ENCODE results near the gene UCN2.

UCN2 gene

GRCh38 chr3:48563382-48563918 is at the start of gene UCN2:
Gene UCN2 (minus strand): TSS chr3:48563781. CDS start chr3:48563124, 657 bp downstream.
- no peak for DNase-seq

- no peak for DNase-seq
These were observed 48.7 kb upstream of the UCN2 start for GRCh38 chr3:48612309-48612708.

- peak; percentile 75 for DNase-seq
These were observed 45.8 kb upstream of the UCN2 start, which contains the start of gene UQCRC1 for GRCh38 chr3:48609088-48610005. Gene UQCRC1 (minus strand): TSS chr3:48609646. CDS start chr3:48609620, 26 bp downstream.

- DNase-seq = no peak
These were observed 43.9 kb upstream of the UCN2 start for GRCh38 chr3:48607519-48607918.

- DNase-seq = no peak
These were observed 38.0 kb upstream of the UCN2 start for GRCh38 chr3:48601622-48601994.

- no peak for DNase-seq
These were observed 37.4 kb upstream of the UCN2 start for GRCh38 chr3:48600711-48601621.

GRCh38 chr3:48599509-48600285 is 36.1 kb upstream of the UCN2 start:
- DNase-seq = no peak

GRCh38 chr3:48599077-48599501 is 35.5 kb upstream of the UCN2 start:
- no peak for DNase-seq

GRCh38 chr3:48598323-48599076 is 34.9 kb upstream of the UCN2 start:
- no peak for DNase-seq

GRCh38 chr3:48597408-48597800 is 33.8 kb upstream of the UCN2 start:
- DNase-seq = no peak

- no peak for DNase-seq
These were observed 33.3 kb upstream of the UCN2 start for GRCh38 chr3:48596676-48597407.

GRCh38 chr3:48596157-48596556 is 32.6 kb upstream of the UCN2 start:
- no peak for DNase-seq

GRCh38 chr3:48595526-48596121 is 32.0 kb upstream of the UCN2 start:
- no peak for DNase-seq

- DNase-seq = no peak
These were observed 31.5 kb upstream of the UCN2 start, which contains the start of gene COL7A1 for GRCh38 chr3:48595075-48595525. Gene COL7A1 (minus strand): TSS chr3:48595329. CDS start chr3:48595159, 170 bp downstream.

- DNase-seq = no peak
These were observed 31.0 kb upstream of the UCN2 start for GRCh38 chr3:48594417-48595049.

GRCh38 chr3:48593337-48593736 is 29.8 kb upstream of the UCN2 start:
- no peak for DNase-seq

- no peak for DNase-seq
These were observed 29.0 kb upstream of the UCN2 start for GRCh38 chr3:48592519-48593087.

GRCh38 chr3:48591886-48592518 is 28.4 kb upstream of the UCN2 start:
- DNase-seq = no peak

GRCh38 chr3:48591436-48591835 is 27.9 kb upstream of the UCN2 start:
- no peak for DNase-seq

Data from KG1 (cell line).